Measurements from ENCODE around the gene SGCA.
A peak's percentile ranks its signal among the peaks of the same experiment; 100 is the strongest.

SGCA gene

GRCh38 chr17:50149417-50150353 is 16.1 kb upstream of the SGCA start:
- no peak for DNase-seq (ENCODE audit: low read depth in 2 of 2)

GRCh38 chr17:50150354-50151040 is 15.3 kb upstream of the SGCA start, which contains the start of gene PPP1R9B:
Gene PPP1R9B, minus strand, starts transcription at chr17:50150677. Its CDS starts 164 bp downstream, at chr17:50150513.
- no peak for DNase-seq (ENCODE audit: low read depth in 2 of 2)

GRCh38 chr17:50151041-50151936 is 14.5 kb upstream of the SGCA start:
- peak; percentile 77 to 82 for DNase-seq (ENCODE audit: low read depth in 2 of 2)

GRCh38 chr17:50151937-50152547 is 13.8 kb upstream of the SGCA start:
- no peak for DNase-seq (ENCODE audit: low read depth in 2 of 2)

- no peak for DNase-seq (ENCODE audit: low read depth in 2 of 2)
These were observed 13.1 kb upstream of the SGCA start for GRCh38 chr17:50152736-50153135.

GRCh38 chr17:50153650-50154575 is 11.9 kb upstream of the SGCA start:
- no peak for DNase-seq (ENCODE audit: low read depth in 2 of 2)

GRCh38 chr17:50154604-50155003 is 11.2 kb upstream of the SGCA start:
- no peak for DNase-seq (ENCODE audit: low read depth in 2 of 2)

GRCh38 chr17:50155115-50155819 is 10.5 kb upstream of the SGCA start:
- no peak for DNase-seq (ENCODE audit: low read depth in 2 of 2)

- no peak for DNase-seq (ENCODE audit: low read depth in 2 of 2)
These were observed 7.9 kb upstream of the SGCA start for GRCh38 chr17:50157891-50158290.

GRCh38 chr17:50161023-50161910 is 4.5 kb upstream of the SGCA start:
- DNase-seq (ENCODE audit: low read depth in 2 of 2) = peak; percentile 94 to 95

- no peak for DNase-seq (ENCODE audit: low read depth in 2 of 2)
These were observed 3.9 kb upstream of the SGCA start for GRCh38 chr17:50161911-50162288.

- no peak for DNase-seq (ENCODE audit: low read depth in 2 of 2)
These were observed 3.1 kb upstream of the SGCA start for GRCh38 chr17:50162466-50163254.

GRCh38 chr17:50163843-50164696 is 1.7 kb upstream of the SGCA start:
- DNase-seq (ENCODE audit: low read depth in 2 of 2) = no peak

GRCh38 chr17:50164697-50164988 is 1.2 kb upstream of the SGCA start:
- no peak for DNase-seq (ENCODE audit: low read depth in 2 of 2)

GRCh38 chr17:50165066-50165465 is 739 bp upstream of the SGCA start:
- no peak for DNase-seq (ENCODE audit: low read depth in 2 of 2)

- no peak for DNase-seq (ENCODE audit: low read depth in 2 of 2)
These were observed 339 bp upstream of the SGCA start for GRCh38 chr17:50165466-50165865.

GRCh38 chr17:50166518-50167181 is 845 bp downstream of the SGCA start:
- DNase-seq (ENCODE audit: low read depth in 2 of 2) = no peak
